ENCODE results near the gene CCDC171. TPM values are rescaled to one million over a fixed set of nuclear protein-coding genes. Genes with fewer than 3 reads are reported as not detected.

CCDC171 gene
- total and polyA plus RNA-seq, 2 donors from 2014 or later: 1.2 to 5.1 TPM

GRCh38 chr9:15909297-15909696, 356.5 kb downstream of the CCDC171 start:
- no peak overlapping the region for H3K27ac ChIP-seq (ENCODE audit: low read depth in 2 of 2, low read length in 2 of 2)

DNA sequence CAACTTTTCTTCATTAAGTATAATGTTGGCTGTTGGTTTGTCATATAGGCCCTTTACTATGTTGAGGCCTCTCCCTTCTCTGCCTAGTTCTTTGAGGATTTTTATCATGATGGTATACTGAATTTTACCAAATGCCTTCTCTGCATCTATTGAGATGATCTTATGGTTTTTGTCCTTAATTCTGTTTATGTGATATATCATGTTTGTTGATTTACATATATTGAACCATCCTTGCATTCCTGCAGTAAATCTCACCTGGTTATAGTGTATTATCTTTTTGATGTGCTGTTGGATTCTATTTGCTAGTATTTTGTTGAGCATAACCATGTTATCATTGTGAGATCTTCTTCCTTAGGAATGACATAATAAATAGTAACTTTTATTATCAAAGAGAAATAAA, 362.9 kb downstream of the CCDC171 start:
- TF ChIP-seq, protein P1, sequence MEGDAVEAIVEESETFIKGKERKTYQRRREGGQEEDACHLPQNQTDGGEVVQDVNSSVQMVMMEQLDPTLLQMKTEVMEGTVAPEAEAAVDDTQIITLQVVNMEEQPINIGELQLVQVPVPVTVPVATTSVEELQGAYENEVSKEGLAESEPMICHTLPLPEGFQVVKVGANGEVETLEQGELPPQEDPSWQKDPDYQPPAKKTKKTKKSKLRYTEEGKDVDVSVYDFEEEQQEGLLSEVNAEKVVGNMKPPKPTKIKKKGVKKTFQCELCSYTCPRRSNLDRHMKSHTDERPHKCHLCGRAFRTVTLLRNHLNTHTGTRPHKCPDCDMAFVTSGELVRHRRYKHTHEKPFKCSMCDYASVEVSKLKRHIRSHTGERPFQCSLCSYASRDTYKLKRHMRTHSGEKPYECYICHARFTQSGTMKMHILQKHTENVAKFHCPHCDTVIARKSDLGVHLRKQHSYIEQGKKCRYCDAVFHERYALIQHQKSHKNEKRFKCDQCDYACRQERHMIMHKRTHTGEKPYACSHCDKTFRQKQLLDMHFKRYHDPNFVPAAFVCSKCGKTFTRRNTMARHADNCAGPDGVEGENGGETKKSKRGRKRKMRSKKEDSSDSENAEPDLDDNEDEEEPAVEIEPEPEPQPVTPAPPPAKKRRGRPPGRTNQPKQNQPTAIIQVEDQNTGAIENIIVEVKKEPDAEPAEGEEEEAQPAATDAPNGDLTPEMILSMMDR (IDR thresholded peaks at IDR 0.05; ENCODE audit: borderline replicate concordance, extremely low read depth, insufficient read depth): no peak
- no peak for DNase-seq
- intact Hi-C loops (cut with DNase I): no loop called here
- H3K27me3 ChIP-seq (ENCODE audit: control insufficient read depth, insufficient read depth, low read length): no peaks in the 10 kb centered on the region
- no peaks in the 10 kb centered on the region for H3K4me1 ChIP-seq (ENCODE audit: control insufficient read depth in 2 of 3, insufficient read depth in 2 of 3, low read depth in 1 of 3, low read length in 3 of 3)
- no peak overlapping the region for H3K4me3 ChIP-seq (ENCODE audit: low read length in 3 of 3)
- peaks cover 0 to 3% (median 0%) of the 10 kb centered on the region in 3 donors for H3K9me3 ChIP-seq (ENCODE audit: control insufficient read depth in 2 of 3, insufficient read depth in 1 of 3, low read length in 3 of 3)
- H3K9ac ChIP-seq (ENCODE audit: low read length in 3 of 3): no peak overlapping the region
- no peak for FAIRE-seq
- no peak overlapping the region for H3K27ac ChIP-seq (ENCODE audit: low read depth in 2 of 2, low read length in 2 of 2)
- no peaks in the 10 kb centered on the region for H3K36me3 ChIP-seq (ENCODE audit: control insufficient read depth in 2 of 3, insufficient read depth in 3 of 3, low read length in 3 of 3)

More at GRCh38 chr9:15909297-15909696, 356.5 kb downstream of the CCDC171 start:
- Histone ChIP-seq H3K4me3 (ENCODE audit: low read length in 3 of 3) (no peak overlapping the region), H3K36me3 (ENCODE audit: control insufficient read depth in 2 of 3, insufficient read depth in 3 of 3, low read length in 3 of 3) (no peaks in the 10 kb centered on the region), H3K4me1 (ENCODE audit: control insufficient read depth in 2 of 3, insufficient read depth in 2 of 3, low read depth in 1 of 3, low read length in 3 of 3) (no peaks in the 10 kb centered on the region), H3K9ac (ENCODE audit: low read length in 3 of 3) (no peak overlapping the region), H3K27me3 (ENCODE audit: control insufficient read depth, insufficient read depth, low read length) (no peaks in the 10 kb centered on the region), H3K9me3 (ENCODE audit: control insufficient read depth in 2 of 3, insufficient read depth in 1 of 3, low read length in 3 of 3) (no peaks in the 10 kb centered on the region)
- DNase-seq: no peak
- FAIRE-seq: no peak
- TF ChIP-seq, protein P1 (IDR thresholded peaks at IDR 0.05; ENCODE audit: borderline replicate concordance, extremely low read depth, insufficient read depth): no peak
- intact Hi-C loops (cut with DNase I): no loop called here

- TF ChIP-seq, protein P1 (IDR thresholded peaks at IDR 0.05; ENCODE audit: borderline replicate concordance, extremely low read depth, insufficient read depth): no peak
- no peak overlapping the region for H3K9ac ChIP-seq (ENCODE audit: low read length in 3 of 3)
- no peaks in the 10 kb centered on the region for H3K36me3 ChIP-seq (ENCODE audit: control insufficient read depth in 2 of 3, insufficient read depth in 3 of 3, low read length in 3 of 3)
- peak in 2 of 5 donors; percentile 13 to 21 for DNase-seq
- intact Hi-C loops (cut with DNase I): no loop called here
- no peaks in the 10 kb centered on the region for H3K4me1 ChIP-seq (ENCODE audit: control insufficient read depth in 2 of 3, insufficient read depth in 2 of 3, low read depth in 1 of 3, low read length in 3 of 3)
- H3K9me3 ChIP-seq (ENCODE audit: control insufficient read depth in 2 of 3, insufficient read depth in 1 of 3, low read length in 3 of 3): peaks cover 0 to 5% (median 5%) of the 10 kb centered on the region in 3 donors
- no peaks in the 10 kb centered on the region for H3K27me3 ChIP-seq (ENCODE audit: control insufficient read depth, insufficient read depth, low read length)
- no peak overlapping the region for H3K27ac ChIP-seq (ENCODE audit: low read depth in 2 of 2, low read length in 2 of 2)
- FAIRE-seq: no peak
- no peak overlapping the region for H3K4me3 ChIP-seq (ENCODE audit: low read length in 3 of 3)
Measured at GRCh38 chr9:15927161-15927560, 374.3 kb downstream of the CCDC171 start.

Data from kidney (tissue), 14 donors.